ENCODE data around the gene PSME2. TPM values are rescaled to one million over a fixed set of nuclear protein-coding genes. Genes with fewer than 3 reads are reported as not detected.

The PSME2 gene
- total and polyA plus RNA-seq, 10 of the 15 experiments (the other 5 are each of a cell fraction or from before 2014, with no cell fraction given) = 510 to 3,542 (median 913) TPM

GRCh38 chr14:24172261-24172860 lies 26.0 kb upstream of the PSME2 start (continued):
- no peak for TF ChIP-seq CEBPB (IDR thresholded peaks at IDR 0.05; ENCODE audit: borderline replicate concordance in 1 of 2, low read depth in 2 of 2, low read length in 2 of 2)
- TF ChIP-seq IKZF2 (IDR thresholded peaks at IDR 0.05) = 0 out of 4 replicates have a peak, but pooled peaks of 1 of the 2 experiments have one; percentile 24
- TF ChIP-seq MEF2A (IDR thresholded peaks at IDR 0.05; ENCODE audit: insufficient read depth, low read depth, low read length) = no peak

DNA sequence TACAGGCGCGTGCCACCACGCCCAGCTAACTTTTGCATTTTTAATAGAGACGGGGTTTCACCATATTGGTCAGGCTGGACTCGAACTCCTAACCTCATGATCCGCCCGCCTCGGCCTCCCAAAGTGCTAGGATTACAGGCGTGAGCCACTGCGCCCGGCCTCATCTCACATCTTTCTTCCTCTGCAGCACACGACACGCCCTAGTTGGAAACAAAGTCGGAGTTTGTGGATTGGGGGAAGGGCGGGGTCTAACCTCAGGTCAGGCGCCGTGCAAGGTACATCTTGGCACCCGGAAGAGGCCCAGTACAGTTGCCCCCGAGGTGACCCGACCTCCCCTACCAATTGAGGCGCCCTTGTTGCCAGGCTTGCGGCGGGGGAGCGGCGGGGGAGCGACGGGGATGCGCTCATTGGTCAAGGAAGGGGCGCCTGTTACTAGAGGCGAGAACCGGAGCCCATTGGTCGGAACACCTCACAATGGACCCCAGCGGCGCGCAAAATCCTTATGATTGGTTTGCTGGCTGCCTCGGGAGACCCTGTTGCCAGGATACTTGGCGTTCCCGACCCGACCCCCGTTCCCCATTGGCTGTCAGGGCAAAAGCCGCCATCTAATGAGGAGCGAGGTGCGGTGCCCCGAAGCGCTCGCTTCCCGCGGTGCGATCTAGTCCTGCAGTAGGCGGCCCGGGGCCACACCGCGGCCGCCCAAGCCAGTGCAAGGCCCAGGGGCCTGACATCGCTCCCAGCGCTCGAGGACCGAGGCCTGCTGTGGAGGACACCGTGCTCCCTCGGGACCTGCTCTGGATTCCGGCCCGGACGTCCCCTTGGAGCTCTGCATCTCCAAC lies 25.2 kb upstream of the PSME2 start, which contains the start of gene REC8:
REC8 (plus strand) TSS at position 659 of the 839 bp plus-strand sequence. CDS start 473 bp downstream, outside the sequence.
- WGBS (ENCODE audit: insufficient coverage, insufficient replicate concordance, low lambda C conversion rate, missing lambda C conversion rate) = 15% methylated on average over 59 of the region's 63 CpGs
- peak within 1 kb of the TSS; percentile 68 for H3K27ac ChIP-seq (ENCODE audit: control insufficient read depth, insufficient read depth)
- ChIA-PET CTCF (interaction anchor here (1.1 to 2.2 kb wide), 6 partner anchors 10 to 162 kb away, joined by 3 to 18 read pairs (median 3); partner anchors contain the start of genes DHRS1, IPO4, IRF9 and MDP1), POLR2A (interaction anchor here (0.7 to 2.8 kb wide), 10 partner anchors 9 to 80 kb away, joined by 3 to 11 read pairs (median 7); partner anchors contain the start of genes CHMP4A, IPO4, IRF9 and PSME2), SMC1A (ENCODE audit: uncharacterized antibody, unreplicated experiment) (interaction anchor here (0.6 to 1.6 kb wide), 4 partner anchors 10 to 76 kb away, joined by 3 to 9 read pairs (median 3); partner anchors contain the start of genes IRF9, PSME2 and RNF31), RAD21 (ENCODE audit: unreplicated experiment) (interaction anchor here (1.0 to 1.1 kb wide), 2 partner anchors 10 kb away, joined by 4 to 5 read pairs; partner anchors contain the start of gene IRF9)
- no peaks in the 10 kb centered on the region for H4K20me1 ChIP-seq (ENCODE audit: control insufficient read depth, insufficient read depth)
- H3K4me3 ChIP-seq = peak within 1 kb of the TSS; percentile 62
- peak; percentile 81 for FAIRE-seq
- H3K9ac ChIP-seq (ENCODE audit: control insufficient read depth, insufficient read depth, low read length) = peak within 1 kb of the TSS; percentile 69
- peak within 1 kb of the TSS; percentile 72 for H3K4me2 ChIP-seq (ENCODE audit: control insufficient read depth, insufficient read depth)
- in situ Hi-C loops (cut with MboI) (no loop called here), intact Hi-C loops (cut with micrococcal nuclease; ENCODE audit: unreplicated experiment) (loop anchor here (2.0 kb wide), 1 partner anchor 57 kb away; the partner anchor contains the start of genes DCAF11 and NRL)
- BruUV-seq (replicated peaks) = no TSS peak
- H3K9me3 ChIP-seq (replicated peaks; ENCODE audit: control insufficient read depth, insufficient read depth, low read length) = no peaks in the 10 kb centered on the region
- DNase-seq (ENCODE audit: low read depth, low spot score) = peak; percentile 82
- no peak within 1 kb of the TSS; the same call in 1 of the 2 replicates for H2AFZ ChIP-seq (ENCODE audit: control insufficient read depth, low read depth, low read length)
- no peaks in the 10 kb centered on the region for H3K27me3 ChIP-seq (replicated peaks in 1 of 2; ENCODE audit: control insufficient read depth in 2 of 2, insufficient read depth in 2 of 2, low read length in 1 of 2)
- peaks cover 6% of the 10 kb centered on the region for H3K79me2 ChIP-seq (ENCODE audit: control insufficient read depth, insufficient read depth, low read length)
- peaks cover 1 to 14% of the 10 kb centered on the region in 2 experiments for H3K36me3 ChIP-seq (ENCODE audit: control insufficient read depth in 2 of 2, insufficient read depth in 2 of 2, low read length in 1 of 2)
- ATAC-seq = peak; percentile 90
- no peaks in the 10 kb centered on the region for H3K4me1 ChIP-seq (ENCODE audit: control insufficient read depth, insufficient read depth, low read length)
- TF ChIP-seq CREM (IDR thresholded peaks at IDR 0.05; ENCODE audit: low read depth) (peak; percentile 8; the same call in 1 of the 2 replicates), ZBTB11 (CRISPR knock-in tag; IDR thresholded peaks at IDR 0.05) (0 out of 2 replicates have a peak, but pooled peaks have one; percentile 25), SIN3A (IDR thresholded peaks at IDR 0.05; ENCODE audit: low read depth, low read length) (0 out of 2 replicates have a peak, but pooled peaks have one; percentile 50), CHD2 (IDR thresholded peaks at IDR 0.05; ENCODE audit: borderline replicate concordance, low read depth, low read length) (0 out of 2 replicates have a peak, but pooled peaks have one; percentile 13), NFXL1 (IDR thresholded peaks at IDR 0.05; ENCODE audit: borderline replicate concordance) (no peak), NBN (IDR thresholded peaks at IDR 0.05) (peak; percentile 37)
- TF ChIP-seq, protein P1, sequence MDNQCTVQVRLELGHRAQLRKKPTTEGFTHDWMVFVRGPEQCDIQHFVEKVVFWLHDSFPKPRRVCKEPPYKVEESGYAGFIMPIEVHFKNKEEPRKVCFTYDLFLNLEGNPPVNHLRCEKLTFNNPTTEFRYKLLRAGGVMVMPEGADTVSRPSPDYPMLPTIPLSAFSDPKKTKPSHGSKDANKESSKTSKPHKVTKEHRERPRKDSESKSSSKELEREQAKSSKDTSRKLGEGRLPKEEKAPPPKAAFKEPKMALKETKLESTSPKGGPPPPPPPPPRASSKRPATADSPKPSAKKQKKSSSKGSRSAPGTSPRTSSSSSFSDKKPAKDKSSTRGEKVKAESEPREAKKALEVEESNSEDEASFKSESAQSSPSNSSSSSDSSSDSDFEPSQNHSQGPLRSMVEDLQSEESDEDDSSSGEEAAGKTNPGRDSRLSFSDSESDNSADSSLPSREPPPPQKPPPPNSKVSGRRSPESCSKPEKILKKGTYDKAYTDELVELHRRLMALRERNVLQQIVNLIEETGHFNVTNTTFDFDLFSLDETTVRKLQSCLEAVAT (IDR thresholded peaks at IDR 0.05) = no peak
